ENCODE data around the gene GABBR1.

DNA sequence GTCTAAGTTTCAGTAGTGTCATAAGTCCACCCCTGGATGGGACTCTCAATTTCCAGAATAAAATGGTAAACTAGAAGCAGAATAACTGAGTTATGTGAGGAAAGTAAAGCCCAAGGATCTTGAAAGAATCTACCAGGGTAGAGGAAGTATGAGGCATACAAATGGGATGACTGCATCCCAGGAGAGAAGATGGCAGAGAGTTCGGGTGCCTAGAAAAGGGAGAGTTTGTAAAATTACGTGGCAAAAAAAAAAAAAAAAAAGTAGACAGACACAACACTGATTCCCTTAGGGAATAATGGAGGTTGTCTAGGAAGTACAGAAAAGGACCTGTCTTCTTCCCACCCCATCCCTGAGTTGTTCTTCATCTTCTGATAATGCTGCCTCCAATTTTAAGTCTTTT is 3.4 kb downstream of the GABBR1 start:
- TF ChIP-seq, protein P1, sequence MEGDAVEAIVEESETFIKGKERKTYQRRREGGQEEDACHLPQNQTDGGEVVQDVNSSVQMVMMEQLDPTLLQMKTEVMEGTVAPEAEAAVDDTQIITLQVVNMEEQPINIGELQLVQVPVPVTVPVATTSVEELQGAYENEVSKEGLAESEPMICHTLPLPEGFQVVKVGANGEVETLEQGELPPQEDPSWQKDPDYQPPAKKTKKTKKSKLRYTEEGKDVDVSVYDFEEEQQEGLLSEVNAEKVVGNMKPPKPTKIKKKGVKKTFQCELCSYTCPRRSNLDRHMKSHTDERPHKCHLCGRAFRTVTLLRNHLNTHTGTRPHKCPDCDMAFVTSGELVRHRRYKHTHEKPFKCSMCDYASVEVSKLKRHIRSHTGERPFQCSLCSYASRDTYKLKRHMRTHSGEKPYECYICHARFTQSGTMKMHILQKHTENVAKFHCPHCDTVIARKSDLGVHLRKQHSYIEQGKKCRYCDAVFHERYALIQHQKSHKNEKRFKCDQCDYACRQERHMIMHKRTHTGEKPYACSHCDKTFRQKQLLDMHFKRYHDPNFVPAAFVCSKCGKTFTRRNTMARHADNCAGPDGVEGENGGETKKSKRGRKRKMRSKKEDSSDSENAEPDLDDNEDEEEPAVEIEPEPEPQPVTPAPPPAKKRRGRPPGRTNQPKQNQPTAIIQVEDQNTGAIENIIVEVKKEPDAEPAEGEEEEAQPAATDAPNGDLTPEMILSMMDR (conservative IDR thresholded peaks at IDR 0.05 in 1 of 2, IDR thresholded peaks at IDR 0.05 in 1 of 2; ENCODE audit: extremely low read depth in 1 of 2, insufficient read depth in 1 of 2, low read depth in 1 of 2, low read length in 2 of 2), result no peak
- no peak for TF ChIP-seq EZH2 (IDR thresholded peaks at IDR 0.05; ENCODE audit: borderline replicate concordance, low read length)

All from mammary epithelial cell (primary cell).